Kasumi-1 (cell line): ENCODE measurements around the gene PIGR.

Source experiments
- DNase-seq, 2 experiments: peaks; one replicate each; lab custom pipeline; 2025; lab: John Stamatoyannopoulos, UW

Gene PIGR

DNA sequence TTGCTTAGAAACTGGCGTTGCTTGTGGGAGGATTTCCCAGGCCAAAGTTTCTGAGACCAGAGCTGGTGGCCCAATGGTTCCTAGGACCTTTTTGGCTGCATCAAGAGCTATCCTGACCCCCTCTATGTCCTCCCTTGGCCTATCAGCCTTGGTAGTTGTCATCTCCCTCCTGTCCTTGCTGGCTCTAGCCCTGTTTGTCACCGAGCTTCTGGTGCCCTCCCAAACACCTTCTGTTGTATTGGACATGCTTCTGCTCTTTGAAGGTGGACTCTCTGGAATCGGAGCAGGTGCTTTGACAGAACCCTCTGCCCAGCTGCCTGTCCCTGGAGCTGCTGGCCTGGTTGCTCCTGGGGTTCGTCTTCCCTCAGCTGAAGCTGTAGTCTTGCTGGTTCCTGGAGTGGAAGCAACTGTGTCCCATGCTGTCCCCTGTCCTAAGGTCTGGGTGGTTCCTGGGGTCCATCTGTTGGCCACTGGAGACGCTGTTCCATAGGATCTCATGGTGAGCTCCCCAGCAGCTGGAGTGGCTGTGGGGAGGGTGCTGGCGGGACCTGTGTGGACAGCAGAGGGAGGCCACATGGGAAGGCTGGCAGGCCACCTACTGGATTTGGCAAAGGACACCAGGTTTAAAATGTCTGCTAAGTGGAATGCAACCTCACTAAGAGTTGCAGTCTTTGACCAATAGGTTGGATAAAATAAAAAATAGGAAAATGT, 14.6 kb upstream of the PIGR start:
- no peak for DNase-seq

- no peak for DNase-seq
These were observed 11.9 kb upstream of the PIGR start for GRCh38 chr1:206958144-206958543.

DNA sequence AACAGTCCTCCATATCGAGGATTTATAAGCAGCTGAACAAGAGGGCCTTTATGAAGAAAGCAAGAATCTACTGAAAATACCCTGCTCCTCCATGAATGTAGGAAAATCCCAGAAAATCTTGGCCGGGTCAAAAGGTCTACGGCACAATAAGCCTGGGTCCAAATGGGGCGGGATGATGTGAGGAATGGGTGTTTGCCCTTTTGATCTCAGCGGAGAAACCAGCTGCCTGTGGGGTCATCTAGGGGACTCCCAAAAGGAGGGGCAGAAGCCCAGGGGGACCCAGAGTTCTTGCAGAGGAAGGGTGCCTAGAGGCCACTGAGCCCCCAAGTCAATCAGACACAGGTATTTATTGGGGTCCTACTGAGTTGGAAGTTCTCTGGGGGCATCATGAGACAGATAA, 11.4 kb upstream of the PIGR start:
- DNase-seq, result no peak

DNA sequence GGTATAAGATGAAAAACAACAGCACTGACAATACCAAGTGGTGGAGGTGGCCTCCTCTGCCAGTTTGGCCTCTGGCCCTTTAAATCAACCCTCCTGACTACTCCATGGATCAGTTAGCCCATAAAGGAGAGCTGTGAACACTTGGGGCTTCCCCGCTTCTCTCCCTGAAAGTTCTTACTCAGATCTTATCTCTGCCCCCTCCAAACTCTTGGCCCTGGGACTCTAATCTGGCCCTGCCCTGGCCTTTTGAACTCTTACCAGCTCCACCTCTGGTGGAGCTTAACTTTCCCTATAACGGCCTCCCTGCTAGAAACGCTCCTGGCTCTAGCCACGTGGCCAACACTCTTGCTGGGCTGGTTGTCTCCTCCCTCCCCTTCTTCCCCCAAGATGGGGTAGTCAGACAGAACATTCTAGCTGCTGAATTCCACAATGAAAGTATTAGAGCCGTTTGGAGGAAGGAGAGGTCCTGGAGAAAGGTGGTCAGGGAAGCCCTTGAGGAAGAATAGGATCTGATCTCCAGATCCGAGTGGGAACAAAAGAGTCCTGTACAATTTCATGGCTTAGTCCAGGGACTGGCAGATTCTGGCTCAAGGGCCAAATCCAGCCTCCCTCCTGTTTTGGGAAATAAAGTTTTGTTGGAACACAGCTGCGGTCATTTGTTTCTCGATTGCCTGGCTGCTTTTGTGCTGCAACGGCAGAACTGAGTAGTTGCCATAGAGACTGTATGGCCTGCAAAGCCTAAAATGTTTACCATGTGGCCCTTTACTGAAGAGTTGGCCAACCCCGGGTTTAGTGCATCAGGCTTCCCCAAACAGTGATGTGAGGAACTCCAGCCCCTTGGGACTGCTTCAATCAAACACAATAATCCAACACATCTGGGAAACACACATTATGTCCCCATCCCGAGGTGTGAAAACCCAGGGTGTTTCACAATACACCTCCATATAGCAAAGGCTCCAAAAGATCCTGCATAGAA, 9.5 kb upstream of the PIGR start:
- DNase-seq, result no peak

DNA sequence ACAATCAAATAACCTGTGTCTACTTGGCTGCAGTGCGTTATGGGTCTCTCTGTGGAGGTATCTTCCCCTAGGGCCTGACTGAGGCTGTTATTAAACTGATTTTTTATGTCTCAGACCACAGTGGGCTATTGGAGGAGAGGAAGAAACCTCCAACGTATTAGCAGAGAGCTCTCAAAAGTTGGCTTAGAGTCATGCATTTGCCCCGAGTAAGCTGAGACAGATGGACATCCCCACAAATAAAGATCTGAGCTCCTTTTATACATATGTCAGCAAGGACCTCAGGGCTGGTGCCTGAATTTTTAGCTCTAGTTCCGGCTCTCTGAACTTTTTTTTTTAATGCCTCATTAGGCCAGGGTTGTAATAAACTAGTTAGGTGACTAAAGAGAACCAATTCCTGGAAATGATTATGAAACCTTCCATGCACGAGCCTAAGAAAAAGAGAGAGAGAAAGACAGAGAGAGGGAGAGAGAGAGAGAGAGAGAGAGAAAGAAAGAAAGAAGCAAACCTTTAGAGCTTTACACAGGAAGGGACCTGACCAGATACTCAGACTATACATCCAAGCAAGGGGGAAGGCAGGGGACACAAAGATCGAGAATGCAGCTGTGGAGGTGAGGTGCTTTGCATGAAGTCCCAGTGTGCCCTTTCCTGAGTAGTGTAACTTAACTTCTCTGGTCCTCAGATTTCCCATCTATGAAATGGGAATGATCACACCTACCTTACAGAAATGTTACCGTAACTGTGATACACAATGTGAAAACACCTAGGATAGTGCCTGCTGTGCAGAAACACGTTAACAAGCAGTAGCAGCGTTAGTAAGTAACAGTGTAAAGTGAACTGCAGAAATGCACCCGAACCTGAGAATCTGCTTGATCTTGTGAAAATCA, 8.4 kb upstream of the PIGR start:
- no peak for DNase-seq

GRCh38 chr1:206953626-206954025, 7.4 kb upstream of the PIGR start:
- no peak for DNase-seq

- no peak for DNase-seq
These were observed 6.9 kb upstream of the PIGR start for GRCh38 chr1:206953126-206953525.

DNA sequence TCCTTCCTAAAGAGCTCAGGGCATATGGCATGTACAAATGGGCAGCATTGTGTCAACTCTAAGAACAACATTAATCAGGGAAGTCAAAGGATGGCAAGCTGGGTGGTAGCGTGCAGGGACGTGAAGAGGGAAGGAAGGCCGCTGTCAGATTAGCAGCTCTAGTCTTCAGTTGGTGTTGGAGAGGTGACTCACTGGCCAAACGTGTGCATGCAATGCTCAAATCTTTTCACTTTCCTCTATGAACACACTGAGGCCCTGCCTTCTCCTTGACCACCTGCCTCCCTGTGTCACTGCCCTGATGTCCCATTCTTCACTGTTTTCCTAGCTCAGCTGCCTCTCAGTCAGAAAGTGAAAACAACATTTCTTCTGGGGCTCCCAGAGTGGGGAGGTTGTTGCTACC, 5.9 kb upstream of the PIGR start:
- peak in 1 of 2 experiments; percentile 5 for DNase-seq

GRCh38 chr1:206951318-206952100, 5.2 kb upstream of the PIGR start:
- DNase-seq, result no peak

- DNase-seq, result no peak
These were observed 3.4 kb upstream of the PIGR start for GRCh38 chr1:206949641-206950040.

DNA sequence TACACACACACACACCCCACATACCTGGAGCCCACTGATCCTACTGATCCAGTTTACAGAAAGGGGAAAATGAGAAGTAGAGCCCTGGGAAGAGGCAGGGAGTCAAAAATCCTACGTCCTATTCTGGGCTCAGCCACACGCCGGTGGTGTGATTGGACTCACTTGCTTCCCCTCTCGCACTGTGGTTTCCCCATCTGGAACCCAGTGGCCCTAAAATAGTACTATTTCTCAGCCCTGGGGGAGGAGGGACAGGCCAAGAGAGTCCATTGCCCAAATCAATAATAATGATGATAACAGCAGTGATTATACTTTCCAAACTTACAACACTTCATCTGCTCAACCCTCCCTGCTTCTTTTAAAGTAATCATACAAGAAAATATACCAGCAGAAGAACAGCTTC, 2.9 kb upstream of the PIGR start:
- DNase-seq, result peak in 1 of 2 experiments; percentile 3

GRCh38 chr1:206947255-206947654, 989 bp upstream of the PIGR start:
- no peak for DNase-seq

- DNase-seq, result no peak
These were observed 487 bp downstream of the PIGR start for GRCh38 chr1:206945779-206946178.

GRCh38 chr1:206944703-206945102, 1.6 kb downstream of the PIGR start:
- no peak for DNase-seq

- no peak for DNase-seq
These were observed 4.4 kb downstream of the PIGR start for GRCh38 chr1:206941766-206942418.

- no peak for DNase-seq
These were observed 5.7 kb downstream of the PIGR start for GRCh38 chr1:206940588-206940936.

- DNase-seq, result no peak
These were observed 6.3 kb downstream of the PIGR start for GRCh38 chr1:206939841-206940587.

- DNase-seq, result no peak
These were observed 7.1 kb downstream of the PIGR start for GRCh38 chr1:206939131-206939530.

GRCh38 chr1:206937425-206937824, 8.8 kb downstream of the PIGR start:
- no peak for DNase-seq

GRCh38 chr1:206935491-206936067, 10.7 kb downstream of the PIGR start:
- peak; percentile 3 to 28 for DNase-seq
